K562 (cell line): Measurements from ENCODE around the gene RILP. TPM values are rescaled to one million over a fixed set of nuclear protein-coding genes. Genes with fewer than 3 reads are reported as not detected.

Experiments
- ATAC-seq: fragments of 200-7000 bp; cut with Tn5 transposase; 3 replicates; pipeline ENCODE4 v1.9.1; 2020; ENCODE audit warnings: moderate library complexity
- BruUV-seq: library from RNA; stranded (reverse); fragments of 400-500 nt; replicated peaks from 2 replicates; lab custom pipeline; 2021; lab: Mats Ljungman, UMichigan
- CTCF ChIA-PET: fragments of 300-600 bp; formaldehyde crosslinking; extraction: SDS; loops from one replicate; lab custom pipeline; 2021; ENCODE audit warnings: low intra/inter-chr PET ratio; lab: Yijun Ruan, JAX
- POLR2A ChIA-PET: fragments of 300-600, 350-650 bp; sonication (Branson Sonifier 250); formaldehyde crosslinking; extraction: SDS; loops from one replicate; lab custom pipeline; 2021; ENCODE audit warnings: antibody characterized with exemption, inconsistent platforms; lab: Yijun Ruan, JAX
- DNase-seq, 4 experiments: peaks; one replicate each; pipeline versions ENCODE4 v3.0.0 to v3.0.0-alpha.2; 2011 to 2018; ENCODE audit warnings: low spot score in 3 of 4, mixed read lengths in 3 of 4; ENCODE audit errors: extremely low read depth in 1 of 4
- FAIRE-seq: peaks from 2 replicates; lab custom pipeline; 2011; peaks lifted over from hg19 to GRCh38; lab: Jason Lieb, UNC
- H2AFZ ChIP-seq: 2 replicates; pipeline ENCODE4 v1.6.0; 2011; ENCODE audit warnings: low read depth, low read length, control low read depth, inconsistent platforms
- H3K27ac ChIP-seq: fragments of 200-600 bp; 3 replicates; pipeline ENCODE4 v1.8.0; 2011; ENCODE audit warnings: low read depth, mild to moderate bottlenecking, control low read depth, inconsistent platforms, low read length, moderate library complexity, mixed read lengths; ENCODE audit errors: extremely low read depth
- H3K27me3 ChIP-seq, 2 experiments: fragments of 300-600 bp in 1 of 2; 2 replicates in 1 of 2; 3 replicates in 1 of 2; pipeline versions ENCODE4 v1.6.0 to v1.8.0; 2011; ENCODE audit warnings: inconsistent platforms in 2 of 2, low read length in 2 of 2, mild to moderate bottlenecking in 1 of 2, mixed read lengths in 1 of 2, moderate library complexity in 1 of 2; ENCODE audit not compliant: control insufficient read depth in 2 of 2, insufficient read depth in 2 of 2
- H3K36me3 ChIP-seq: fragments of 300-600 bp; 3 replicates; pipeline ENCODE4 v1.8.0; 2011; ENCODE audit warnings: mild to moderate bottlenecking, low read length, inconsistent platforms; ENCODE audit not compliant: control insufficient read depth, insufficient read depth
- H3K4me1 ChIP-seq, 2 experiments: fragments of 200-600 bp in 1 of 2; replicated peaks in 1 of 2; 2 replicates in 1 of 2; 3 replicates in 1 of 2; pipeline versions ENCODE4 v1.5.1 to v1.8.0; 2011; ENCODE audit warnings: inconsistent platforms in 2 of 2, low read length in 2 of 2, mild to moderate bottlenecking in 1 of 2, mixed read lengths in 1 of 2, moderate library complexity in 1 of 2; ENCODE audit not compliant: control insufficient read depth in 2 of 2, insufficient read depth in 2 of 2
- H3K4me2 ChIP-seq: 2 replicates; pipeline ENCODE4 v1.6.1; 2011; ENCODE audit warnings: low read length, control low read depth, inconsistent platforms, mixed read lengths; ENCODE audit not compliant: insufficient read depth
- H3K4me3 ChIP-seq: fragments of 200-600 bp; sonication (generic), shearing (Covaris generic); 2 replicates; pipeline ENCODE4 v1.5.1; 2016; ENCODE audit warnings: control low read depth, inconsistent platforms
- H3K79me2 ChIP-seq: fragments of 200-600 bp; 3 replicates; pipeline ENCODE4 v1.8.0; 2011; ENCODE audit warnings: low read length, inconsistent platforms; ENCODE audit not compliant: control insufficient read depth, insufficient read depth
- H3K9ac ChIP-seq, 2 experiments: 2 replicates each; pipeline versions ENCODE4 v1.6.0 to v1.6.1; 2011; ENCODE audit warnings: low read depth in 2 of 2, low read length in 2 of 2, control low read depth in 1 of 2, inconsistent platforms in 1 of 2, mild to moderate bottlenecking in 1 of 2, mixed read lengths in 1 of 2; ENCODE audit not compliant: insufficient read depth in 1 of 2
- H3K9me1 ChIP-seq: one replicate; pipeline ENCODE4 v1.6.0; 2011; ENCODE audit warnings: inconsistent platforms, mild to moderate bottlenecking, low read length, moderate library complexity; ENCODE audit not compliant: control insufficient read depth, insufficient read depth
- H3K9me3 ChIP-seq: replicated peaks from 2 replicates; pipeline ENCODE4 v1.5.1; 2011; ENCODE audit warnings: low read depth, low read length, inconsistent platforms; ENCODE audit not compliant: control insufficient read depth, insufficient read depth
- H4K20me1 ChIP-seq: replicated peaks from 2 replicates; pipeline ENCODE4 v1.6.1; 2011; ENCODE audit warnings: low read length, inconsistent platforms, mixed read lengths; ENCODE audit not compliant: control insufficient read depth, insufficient read depth
- ASH1L ChIP-seq: fragments of 450-650 bp; IDR thresholded peaks from 2 replicates; pipeline ENCODE4 v1.6.1; 2018; ENCODE audit warnings: borderline replicate concordance, mild to moderate bottlenecking, low read depth; ENCODE audit not compliant: partially characterized antibody
- E2F6 ChIP-seq, 2 experiments: IDR thresholded peaks; 2 replicates each; pipeline ENCODE4 v1.6.1; 2011; ENCODE audit warnings: borderline replicate concordance in 1 of 2, control low read depth in 1 of 2, low read depth in 1 of 2, low read length in 1 of 2, mild to moderate bottlenecking in 1 of 2, mixed read lengths in 1 of 2, moderate library complexity in 1 of 2; ENCODE audit not compliant: insufficient read depth in 1 of 2, insufficient read length in 1 of 2, poor library complexity in 1 of 2, severe bottlenecking in 1 of 2; ENCODE audit errors: extremely low read depth in 1 of 2
- GATAD2B ChIP-seq: fragments of 450-650 bp; IDR thresholded peaks from 2 replicates; pipeline ENCODE4 v1.6.1; 2017; ENCODE audit warnings: mild to moderate bottlenecking, borderline replicate concordance
- GTF2E2 ChIP-seq: fragments of 200-800 bp; sonication (Bioruptor generic); IDR thresholded peaks from 2 replicates; pipeline ENCODE4 v1.6.1; 2016; ENCODE audit warnings: missing genetic modification characterization, missing compliant biosample characterization
- POLR2G ChIP-seq: fragments of 200-400 bp; formaldehyde crosslinking; IDR thresholded peaks from 2 replicates; pipeline ENCODE4 v1.6.1; 2017; ENCODE audit warnings: low read depth, mild to moderate bottlenecking, antibody characterized with exemption, low read length, moderate library complexity
- RBFOX2 ChIP-seq: fragments of 200-400 bp; formaldehyde crosslinking; IDR thresholded peaks from 2 replicates; pipeline ENCODE4 v1.6.1; 2017; ENCODE audit warnings: low read depth, mild to moderate bottlenecking, low read length, moderate library complexity
- RBM25 ChIP-seq: fragments of 200-400 bp; formaldehyde crosslinking; IDR thresholded peaks from 2 replicates; pipeline ENCODE4 v1.6.1; 2018; ENCODE audit warnings: low read length, low read depth, moderate library complexity; ENCODE audit not compliant: severe bottlenecking
- RCOR1 ChIP-seq, 2 experiments: IDR thresholded peaks; 2 replicates each; pipeline ENCODE4 v1.6.1; 2012; ENCODE audit warnings: low read depth in 2 of 2, low read length in 2 of 2, borderline replicate concordance in 1 of 2, improper control_type of control experiment in 1 of 2
- USF1 ChIP-seq: sonication (generic); formaldehyde crosslinking; IDR thresholded peaks from 2 replicates; pipeline ENCODE4 v1.9.0; 2022; ENCODE audit warnings: mild to moderate bottlenecking, missing genetic modification reagents
- ZFX ChIP-seq: sonication (generic); formaldehyde crosslinking; IDR thresholded peaks from 2 replicates; pipeline ENCODE4 v1.8.0; 2022; ENCODE audit warnings: mild to moderate bottlenecking, missing genetic modification reagents, moderate library complexity
- ZNF263 ChIP-seq: sonication (generic); formaldehyde crosslinking; IDR thresholded peaks from 2 replicates; pipeline ENCODE4 v1.8.0; 2022; ENCODE audit warnings: mild to moderate bottlenecking, missing genetic modification reagents, borderline replicate concordance
- WGBS: fragments of 100-300 bp; shearing (Covaris generic); methylation state at CpG from one replicate; pipeline ENCODE4 v1.1.6; 2016; ENCODE audit warnings: low coverage, mixed read lengths; ENCODE audit not compliant: insufficient coverage; ENCODE audit errors: missing lambda C conversion rate; 5-methylcytosine and 5-hydroxymethylcytosine counted together
- in situ Hi-C: fragments of 300-500 bp; cut with MboI; formaldehyde crosslinking; loops from 4 replicates; pipeline ENCODE4 v1.15.0; 2018; ENCODE audit warnings: inconsistent platforms, mixed read lengths
- intact Hi-C: fragments of 100-400 bp; cut with micrococcal nuclease; formaldehyde crosslinking; loops from 2 replicates; pipeline ENCODE4 v1.14.2; 2022
- polyA plus RNA-seq, 8 experiments: library from polyadenylated mRNA; depleted of rRNA in 4 of 8; stranded (reverse) in 5 of 8; unstranded in 3 of 8; fragments of >200 nt; fragmentation: Nextera tagmentation in 2 of 8; fragmentation: Illumina TruSeq in 1 of 8; extraction: Ambion mirVana in 2 of 8; extraction: Trizol in 1 of 8; gene quantifications; 2 replicates each; pipeline versions ENCODE4 v1.2.1 to v1.2.3, GENCODE V29; 2011 to 2014; ENCODE audit warnings: inconsistent platforms in 1 of 8, missing spikeins in 1 of 8
- total RNA-seq, 7 experiments: library from RNA; depleted of rRNA in 6 of 7; stranded (reverse); fragments of >200 nt in 6 of 7; fragmentation: Illumina TruSeq in 2 of 7; extraction: Trizol in 2 of 7; gene quantifications; 2 replicates each; pipeline versions ENCODE4 v1.2.1 to v1.2.3, GENCODE V29; 2011 to 2021; ENCODE audit warnings: low replicate concordance in 1 of 7
- TF ChIP-seq, protein P1 (sequence below): conservative IDR thresholded peaks from 2 replicates; pipeline ENCODE4 v1.6.1; 2011; ENCODE audit warnings: low read depth, mild to moderate bottlenecking, low read length; ENCODE audit not compliant: control insufficient read depth
- TF ChIP-seq, protein P2 (sequence below): fragments of 200-800 bp; sonication (Bioruptor generic); IDR thresholded peaks from 2 replicates; pipeline ENCODE4 v1.6.1; 2017; ENCODE audit warnings: missing genetic modification characterization, missing compliant biosample characterization

RILP gene
- total and polyA plus RNA-seq, 9 of the 15 experiments (the other 6 are each of a cell fraction or from before 2014, with no cell fraction given): 0.75 to 54.9 (median 27.8) TPM

DNA sequence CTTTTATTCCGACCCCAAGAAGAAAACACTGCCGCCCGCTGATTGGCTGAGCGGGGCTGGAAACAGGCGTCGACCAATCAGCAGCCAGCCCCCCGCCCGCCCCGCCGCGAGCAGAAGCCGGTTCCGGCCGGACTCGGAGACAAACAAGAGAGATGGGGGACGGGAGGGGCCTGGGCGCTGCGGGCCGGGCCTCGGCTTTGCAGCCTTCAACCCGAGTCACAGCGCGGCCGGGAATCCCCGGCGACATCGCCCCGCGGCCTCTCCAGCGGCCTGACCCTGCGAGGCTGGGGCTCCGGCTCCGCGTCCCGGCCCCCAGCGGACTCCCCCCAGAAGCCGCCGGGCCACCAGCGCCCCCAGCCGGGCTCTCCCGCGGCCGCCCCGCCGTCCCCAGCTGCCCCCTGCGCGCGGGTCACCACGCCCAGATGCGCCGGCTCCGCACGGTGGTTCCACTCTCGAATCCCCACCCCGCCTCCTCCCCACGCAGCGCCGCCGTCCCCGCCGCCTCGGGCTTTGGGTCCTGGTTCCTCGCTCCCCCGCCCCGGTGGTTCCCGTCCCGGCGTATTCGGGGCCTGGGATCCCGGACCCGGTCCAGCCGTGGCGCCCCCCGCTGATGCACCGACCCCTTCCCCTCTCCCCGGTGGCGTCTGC is 20.7 kb downstream of the RILP start:
- Histone ChIP-seq H3K4me2 (peak overlapping the region; percentile 88), H4K20me1 (peaks cover 8% of the 10 kb centered on the region; the same call in 1 of the 2 replicates), H3K36me3 (no peaks in the 10 kb centered on the region), H3K27ac (peak overlapping the region; percentile 92), H3K9me1 (no peaks in the 10 kb centered on the region), H2AFZ (peak overlapping the region; percentile 86), H3K9me3 (no peaks in the 10 kb centered on the region), H3K27me3 (no peaks in the 10 kb centered on the region), H3K4me3 (peak overlapping the region; percentile 66), H3K4me1 (peaks cover 9 to 36% of the 10 kb centered on the region in 2 experiments), H3K79me2 (no peaks in the 10 kb centered on the region), H3K9ac (peak overlapping the region; percentile 83 to 94; a peak in 3 of 4 replicates)
- in situ Hi-C loops (no loop called here), intact Hi-C loops (loop anchor here (2.0 kb wide), 1 partner anchor 54 kb away; no protein-coding TSS in a partner anchor)
- no TSS peak for BruUV-seq
- FAIRE-seq (peak; percentile 86), ATAC-seq (peak; percentile 89), DNase-seq (peak; percentile 93 to 98 (median 94))
- ChIA-PET POLR2A (interaction anchor here (0.6 to 1.7 kb wide), 4 partner anchors 11 to 113 kb away, joined by 3 to 6 read pairs (median 4); partner anchors contain the start of gene INPP5K), CTCF (interaction anchor here (1.0 to 2.1 kb wide), 2 partner anchors 54 to 56 kb away, joined by 3 to 8 read pairs; no protein-coding TSS in a partner anchor)
- WGBS: 4% methylated on average over 14 of the region's 77 CpGs
- TF ChIP-seq, protein P1, sequence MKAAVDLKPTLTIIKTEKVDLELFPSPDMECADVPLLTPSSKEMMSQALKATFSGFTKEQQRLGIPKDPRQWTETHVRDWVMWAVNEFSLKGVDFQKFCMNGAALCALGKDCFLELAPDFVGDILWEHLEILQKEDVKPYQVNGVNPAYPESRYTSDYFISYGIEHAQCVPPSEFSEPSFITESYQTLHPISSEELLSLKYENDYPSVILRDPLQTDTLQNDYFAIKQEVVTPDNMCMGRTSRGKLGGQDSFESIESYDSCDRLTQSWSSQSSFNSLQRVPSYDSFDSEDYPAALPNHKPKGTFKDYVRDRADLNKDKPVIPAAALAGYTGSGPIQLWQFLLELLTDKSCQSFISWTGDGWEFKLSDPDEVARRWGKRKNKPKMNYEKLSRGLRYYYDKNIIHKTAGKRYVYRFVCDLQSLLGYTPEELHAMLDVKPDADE: 0 out of 2 replicates have a peak, but pooled peaks have one; percentile 39
- TF ChIP-seq, protein P2, sequence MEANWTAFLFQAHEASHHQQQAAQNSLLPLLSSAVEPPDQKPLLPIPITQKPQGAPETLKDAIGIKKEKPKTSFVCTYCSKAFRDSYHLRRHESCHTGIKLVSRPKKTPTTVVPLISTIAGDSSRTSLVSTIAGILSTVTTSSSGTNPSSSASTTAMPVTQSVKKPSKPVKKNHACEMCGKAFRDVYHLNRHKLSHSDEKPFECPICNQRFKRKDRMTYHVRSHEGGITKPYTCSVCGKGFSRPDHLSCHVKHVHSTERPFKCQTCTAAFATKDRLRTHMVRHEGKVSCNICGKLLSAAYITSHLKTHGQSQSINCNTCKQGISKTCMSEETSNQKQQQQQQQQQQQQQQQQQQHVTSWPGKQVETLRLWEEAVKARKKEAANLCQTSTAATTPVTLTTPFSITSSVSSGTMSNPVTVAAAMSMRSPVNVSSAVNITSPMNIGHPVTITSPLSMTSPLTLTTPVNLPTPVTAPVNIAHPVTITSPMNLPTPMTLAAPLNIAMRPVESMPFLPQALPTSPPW (CRISPR knock-in tag): peak; percentile 95
- TF ChIP-seq RCOR1 (IDR thresholded peaks at IDR 0.05; ENCODE audit: borderline replicate concordance in 1 of 2, low read depth in 2 of 2, low read length in 2 of 2) (peak in 1 of 2 experiments; percentile 69; a peak in 1 of 4 replicates), RBFOX2 (peak; percentile 79), ZFX (CRISPR knock-in tag) (peak; percentile 71), ASH1L (peak; percentile 17), USF1 (no peak), RBM25 (peak; percentile 84), GATAD2B (peak; percentile 77; the same call in 1 of the 2 replicates), GTF2E2 (tag) (no peak), ZNF263 (CRISPR knock-in tag) (peak; percentile 5; the same call in 1 of the 2 replicates), E2F6 (IDR thresholded peaks at IDR 0.05; ENCODE audit: borderline replicate concordance in 1 of 2, extremely low read depth in 1 of 2, insufficient read depth in 1 of 2, insufficient read length in 1 of 2, low read depth in 1 of 2, low read length in 1 of 2, poor library complexity in 1 of 2, severe bottlenecking in 1 of 2) (peak in 1 of 2 experiments; percentile 40), POLR2G (peak; percentile 81)
